NCI-H2081 (cell line): ENCODE data around the gene ZBTB16.

Source experiments
- DNase-seq, 2 experiments: peaks; one replicate each; lab custom pipeline; 2025; lab: John Stamatoyannopoulos, UW

ZBTB16 gene

DNA sequence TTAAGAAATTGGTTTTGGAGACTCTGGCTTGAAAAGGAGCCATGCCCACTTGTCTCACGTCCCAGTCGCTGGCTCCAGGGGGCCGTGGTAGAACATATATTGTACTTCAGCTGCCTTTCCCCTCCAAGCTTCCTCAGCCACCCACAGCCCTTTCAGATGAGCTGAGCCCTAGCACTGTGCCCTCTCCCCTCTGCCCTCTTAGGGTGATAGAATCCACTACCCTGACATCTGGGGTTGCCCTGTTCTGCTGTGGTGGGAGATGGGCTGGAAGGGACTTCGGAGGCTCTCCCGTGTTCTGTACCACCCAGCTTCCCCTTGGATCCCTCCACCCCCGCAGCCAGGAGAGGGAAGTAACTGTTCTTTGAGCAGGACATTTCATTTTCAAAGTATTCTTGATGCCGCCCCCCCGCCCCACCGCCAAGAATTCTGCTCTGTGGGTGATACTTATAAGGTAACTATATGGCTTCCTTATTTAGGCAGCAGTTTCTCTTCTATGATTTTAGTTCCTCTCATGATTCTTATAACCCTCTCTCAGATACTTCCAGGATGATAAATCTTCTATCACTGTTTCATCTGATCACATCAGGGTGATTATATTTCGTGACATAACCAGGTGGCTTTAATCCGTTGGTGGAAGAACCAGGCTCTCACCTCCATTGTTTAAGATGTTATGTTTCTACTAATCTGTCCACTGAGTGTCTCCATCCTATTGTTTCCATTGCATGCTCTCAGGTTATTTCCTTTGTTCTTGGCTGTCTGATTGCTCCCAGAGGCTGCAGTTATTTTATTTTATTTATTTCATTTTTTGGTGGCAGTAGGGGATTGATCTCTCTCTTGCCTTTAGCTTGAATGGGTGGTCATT is 24.1 kb downstream of the ZBTB16 start:
- no peak for DNase-seq

DNA sequence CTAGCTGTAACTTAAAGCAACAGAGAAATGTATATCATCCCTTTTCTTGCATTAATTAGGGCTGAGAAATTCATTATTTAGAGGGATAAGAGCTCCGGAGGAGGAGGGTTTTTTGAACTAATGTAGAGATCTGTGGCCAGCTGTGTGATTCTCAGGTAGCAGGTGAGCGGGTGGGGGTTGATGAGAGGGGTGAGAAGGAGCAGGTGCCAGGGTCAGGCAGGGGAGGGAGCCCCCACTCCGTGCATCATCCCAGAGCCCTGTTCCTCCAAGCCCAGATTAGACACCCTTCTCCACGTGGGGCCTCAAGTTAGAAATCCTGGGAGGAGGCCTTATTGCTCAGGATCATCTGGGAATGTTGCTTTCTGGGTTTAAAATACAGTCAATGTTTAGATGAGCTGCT is 24.9 kb downstream of the ZBTB16 start:
- DNase-seq: no peak

DNA sequence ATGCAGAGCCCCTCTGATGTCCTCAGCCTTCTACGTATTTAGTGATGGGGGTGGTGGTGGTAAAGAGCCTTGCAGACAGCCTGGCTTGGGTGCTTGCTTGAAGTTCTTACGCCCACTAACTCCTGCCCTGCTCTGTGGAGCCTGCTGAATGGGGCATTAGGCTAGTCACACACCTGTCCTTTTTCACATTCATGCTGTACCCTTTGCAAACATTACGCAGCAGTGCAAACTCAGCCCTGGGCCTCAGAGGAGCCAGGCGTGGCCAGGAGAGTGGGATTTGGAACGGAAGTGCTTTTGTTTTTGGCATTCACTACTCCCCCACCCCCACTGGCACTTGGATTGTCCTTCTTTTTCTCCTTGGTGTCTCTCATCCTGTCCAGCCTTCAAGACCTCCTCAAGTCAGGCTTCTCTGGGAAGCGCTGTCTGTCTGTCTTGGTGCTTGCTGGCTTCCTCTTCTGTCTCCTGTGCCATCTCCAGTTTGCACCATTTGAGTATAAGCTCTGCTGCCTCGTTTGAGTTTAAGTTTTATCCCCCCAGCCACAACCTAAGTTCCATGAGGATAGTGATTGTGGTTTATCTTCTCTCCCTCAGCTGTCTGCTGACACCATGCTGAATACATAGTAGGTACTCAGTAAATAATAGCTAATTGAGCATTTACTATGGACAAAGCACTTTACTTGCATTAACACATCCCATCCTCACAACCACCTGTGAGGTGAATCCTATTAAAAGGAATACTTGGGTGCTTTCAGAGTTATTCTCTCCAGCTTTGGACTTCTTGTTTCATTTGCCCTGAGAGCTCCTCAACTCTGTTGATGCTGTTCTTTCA is 26.7 kb downstream of the ZBTB16 start:
- peak; percentile 42 to 66 for DNase-seq

DNA sequence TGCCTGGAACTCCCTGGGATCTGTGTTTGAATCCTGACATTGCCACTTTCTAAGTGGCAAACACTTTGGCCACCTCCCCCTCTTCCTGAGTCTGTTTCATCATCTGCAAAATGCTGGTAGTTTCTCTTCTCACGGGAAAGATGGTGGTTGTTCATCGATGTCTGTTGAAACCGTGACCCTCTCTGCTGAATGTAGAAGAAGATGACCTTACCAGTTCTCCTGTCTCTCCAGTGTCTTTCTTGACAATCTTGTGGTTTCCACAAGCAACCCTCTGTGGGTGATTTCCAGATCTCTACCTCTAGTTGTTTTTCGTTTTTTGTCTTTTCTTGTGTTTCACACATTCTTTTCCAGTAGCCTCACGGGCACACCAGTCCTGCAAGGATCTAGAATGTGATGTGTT is 27.5 kb downstream of the ZBTB16 start:
- DNase-seq: no peak

DNA sequence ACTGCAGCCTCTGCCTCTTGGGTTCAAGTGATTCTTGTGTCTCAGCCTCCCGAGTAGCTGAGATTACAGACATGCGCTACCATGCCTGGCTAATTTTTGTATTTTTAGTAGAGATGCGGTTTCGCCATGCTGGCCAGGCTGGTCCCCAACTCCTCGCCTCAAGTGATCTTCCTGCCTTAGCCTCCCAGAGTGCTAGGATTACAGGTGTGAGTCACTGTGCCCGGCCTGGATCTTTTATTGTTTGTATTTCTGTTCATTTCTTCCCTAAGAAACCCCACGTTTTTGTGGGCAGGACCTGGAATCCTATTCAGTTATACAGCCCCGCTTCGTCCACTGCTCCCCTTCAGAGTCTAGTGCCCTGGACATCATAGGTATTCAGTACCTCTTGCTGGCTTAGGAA is 28.7 kb downstream of the ZBTB16 start:
- DNase-seq: no peak

DNA sequence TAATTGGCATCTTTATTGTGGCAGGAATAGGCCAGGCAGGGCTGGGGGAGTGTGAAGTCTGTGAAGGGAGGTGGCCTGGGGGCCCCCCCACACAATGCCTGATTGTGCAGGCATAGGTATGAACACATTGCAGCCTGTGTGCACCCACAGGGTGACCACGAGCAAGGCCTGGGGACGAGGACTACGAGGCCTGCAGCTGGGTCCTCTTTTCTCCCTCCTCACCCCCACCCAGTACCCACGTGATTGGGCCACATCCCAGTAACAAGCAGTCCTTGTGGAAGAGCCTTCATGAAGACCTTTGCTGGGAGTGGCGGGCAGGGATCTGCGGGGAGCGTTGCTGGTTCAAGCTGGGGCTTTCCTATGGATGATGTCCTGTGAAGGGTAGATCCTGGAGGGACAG is 29.3 kb downstream of the ZBTB16 start:
- no peak for DNase-seq

DNA sequence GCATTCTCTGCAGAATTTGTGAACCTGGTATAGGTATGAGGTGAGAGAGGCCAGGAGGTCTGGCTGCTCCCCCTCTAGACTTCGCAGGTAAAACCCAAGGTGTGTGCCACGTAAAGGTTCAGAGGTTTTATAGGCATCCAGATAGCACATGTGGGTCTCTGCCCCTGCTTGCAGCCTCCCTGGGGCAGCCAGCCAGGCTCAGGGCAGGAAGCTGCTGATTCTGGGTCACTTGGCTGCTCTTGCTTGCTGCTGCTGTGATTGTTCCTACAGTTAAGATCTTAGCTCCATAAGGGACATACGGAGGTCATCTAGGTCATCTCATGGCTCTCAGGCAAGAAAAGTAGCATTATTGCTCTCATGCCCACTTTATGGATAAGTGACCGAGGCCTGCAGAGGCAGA is 30.2 kb downstream of the ZBTB16 start:
- no peak for DNase-seq

DNA sequence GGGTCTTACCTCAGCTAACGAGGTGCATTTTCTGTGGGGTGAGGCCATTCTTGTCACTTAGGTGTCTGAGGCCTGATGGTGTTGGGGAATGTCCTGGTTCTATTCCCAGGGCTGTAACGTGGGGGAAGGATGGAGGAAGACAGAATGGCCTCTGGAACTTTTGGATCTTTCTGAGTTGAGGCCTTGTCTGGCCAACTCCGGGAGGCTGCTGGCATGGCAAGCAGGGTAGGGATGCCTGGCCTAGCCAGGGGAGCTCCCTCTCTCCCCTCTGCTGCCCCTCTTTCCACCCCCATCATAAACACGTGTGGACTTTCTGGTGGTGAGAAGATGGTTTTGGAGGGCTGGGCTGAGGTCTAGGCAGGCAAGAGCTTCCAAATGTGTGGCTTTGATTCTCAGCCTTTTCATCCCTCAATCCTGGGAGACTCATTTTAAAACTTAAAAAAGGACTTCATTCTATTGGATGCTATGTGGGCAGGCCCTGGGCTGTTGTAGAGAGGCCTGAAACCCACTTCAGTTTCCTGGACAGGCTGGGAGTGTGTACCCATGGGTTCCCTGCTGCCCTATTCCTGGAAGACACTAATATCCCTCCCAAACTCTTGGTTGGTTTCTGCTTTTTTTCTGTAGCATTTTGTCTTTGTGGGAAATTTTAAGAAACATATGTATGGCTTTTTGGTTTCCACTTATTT is 30.9 kb downstream of the ZBTB16 start:
- DNase-seq: no peak

DNA sequence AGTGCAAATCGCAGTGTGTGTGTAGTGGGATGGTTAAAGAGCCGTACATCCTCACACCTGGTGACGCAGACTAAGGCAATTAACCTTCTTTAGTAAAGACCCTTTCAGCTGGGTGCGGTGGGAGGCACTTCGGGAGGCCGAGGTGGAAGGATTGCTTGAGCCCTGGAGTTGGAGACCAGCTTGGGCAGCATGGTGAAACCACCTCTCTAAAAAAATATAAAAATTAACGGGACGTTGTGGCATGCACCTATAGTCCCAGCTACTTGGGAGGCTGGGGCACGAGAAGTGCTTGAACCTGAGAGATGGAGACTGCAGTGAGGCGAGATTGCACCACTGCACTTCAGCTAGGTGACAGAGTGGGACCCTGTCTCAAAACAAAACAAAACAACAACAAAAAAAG is 31.5 kb downstream of the ZBTB16 start:
- no peak for DNase-seq

DNA sequence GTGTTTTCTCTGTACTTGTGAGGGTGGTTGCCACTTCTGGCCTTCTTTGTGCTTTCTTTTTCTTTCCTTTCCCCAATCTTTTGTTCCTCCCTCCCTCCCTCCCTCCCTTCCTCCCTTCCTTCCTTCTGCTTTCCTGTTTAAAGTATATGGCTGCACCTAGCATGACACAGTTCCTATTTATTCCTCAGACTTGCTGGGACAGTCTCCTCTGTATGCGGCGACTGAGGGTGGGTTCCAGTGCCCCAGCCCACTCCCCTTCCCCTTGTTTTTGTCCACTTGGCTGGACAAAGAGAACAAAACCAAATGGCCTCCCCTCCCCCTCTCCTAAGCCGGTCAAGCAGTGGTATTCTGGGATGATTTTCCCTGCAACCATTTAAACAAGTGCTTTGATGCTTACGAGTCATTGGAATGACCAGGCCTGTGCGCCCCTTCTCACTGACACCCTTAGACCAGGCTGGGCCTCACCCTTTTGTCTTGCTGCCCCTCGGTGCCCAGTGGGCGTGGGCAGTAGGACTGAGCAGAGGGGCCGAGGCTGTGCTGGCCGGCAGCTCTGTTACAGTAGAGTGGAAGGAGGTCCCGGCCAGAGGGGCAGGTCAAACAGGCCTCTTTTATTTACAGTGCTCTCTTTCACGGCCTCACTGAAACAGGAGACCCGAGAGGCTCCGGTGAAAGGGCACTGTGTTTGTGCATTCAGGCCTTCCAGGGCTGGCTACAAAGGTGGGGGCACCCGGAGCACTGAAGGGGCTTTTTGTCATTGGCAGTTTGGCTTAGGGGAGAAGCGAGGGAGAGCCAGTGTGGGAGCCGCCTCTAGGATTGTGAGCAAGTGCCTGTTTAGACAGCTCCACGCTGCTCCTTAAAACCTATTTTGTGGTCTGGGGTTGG is 32.2 kb downstream of the ZBTB16 start:
- no peak for DNase-seq

DNA sequence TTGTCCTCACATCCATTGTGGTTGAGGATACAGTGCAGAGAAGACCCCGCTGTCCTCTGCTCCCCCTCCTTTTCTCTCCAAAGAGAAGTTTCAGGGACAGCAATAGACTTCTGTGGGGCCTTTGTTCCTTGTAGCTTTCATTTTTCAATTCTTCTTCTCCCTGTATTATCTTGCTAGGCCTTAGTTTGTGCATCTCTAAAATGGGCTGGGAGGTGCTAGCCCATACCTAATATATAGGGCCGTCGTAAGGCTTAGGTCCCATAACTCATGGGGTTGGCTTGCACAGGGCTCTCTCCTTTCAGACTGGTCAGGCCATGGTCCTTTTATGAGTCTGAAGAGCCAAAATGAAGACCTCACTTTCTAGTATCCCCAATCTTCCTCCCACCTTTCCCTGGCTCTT is 33.0 kb downstream of the ZBTB16 start:
- no peak for DNase-seq

DNA sequence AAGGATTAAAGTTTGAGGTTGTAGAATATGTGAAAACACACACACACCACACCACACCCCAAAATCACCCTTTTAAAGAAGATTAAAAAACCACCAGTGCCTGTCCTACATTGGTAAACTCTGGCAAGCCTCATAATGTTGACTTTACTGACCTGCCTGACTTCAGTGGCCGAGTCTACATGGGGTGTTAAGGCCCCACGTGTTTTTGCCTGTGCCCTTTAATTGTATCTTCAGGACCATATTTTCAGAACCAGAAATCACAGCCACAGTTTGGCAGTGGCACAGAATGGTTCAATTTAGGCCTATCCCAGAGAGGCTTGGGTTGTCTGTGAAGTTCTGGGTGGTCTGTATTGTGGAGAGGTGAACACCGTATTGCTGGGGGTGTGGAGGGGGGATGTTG is 33.4 kb downstream of the ZBTB16 start:
- DNase-seq: no peak

DNA sequence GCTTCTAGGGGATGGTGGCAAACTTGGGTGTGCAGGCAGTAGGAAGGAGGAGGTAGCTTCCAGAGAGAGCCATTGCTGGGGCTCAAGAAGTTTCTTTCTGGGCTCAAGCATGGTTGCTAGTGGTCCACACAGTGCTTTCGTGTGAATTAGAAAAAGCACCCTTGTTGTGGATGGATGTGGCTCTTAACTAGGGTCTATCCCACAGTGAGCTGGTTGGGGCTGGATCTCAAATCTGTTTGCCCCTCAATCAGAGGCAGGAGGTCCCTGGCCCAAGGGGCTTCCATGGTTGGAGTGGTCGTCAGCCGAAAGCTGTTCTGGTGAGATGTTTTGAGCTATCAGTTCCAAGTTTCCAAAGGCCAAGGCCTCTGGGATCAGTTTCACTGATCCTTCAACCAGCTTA is 35.0 kb downstream of the ZBTB16 start:
- DNase-seq: no peak

DNA sequence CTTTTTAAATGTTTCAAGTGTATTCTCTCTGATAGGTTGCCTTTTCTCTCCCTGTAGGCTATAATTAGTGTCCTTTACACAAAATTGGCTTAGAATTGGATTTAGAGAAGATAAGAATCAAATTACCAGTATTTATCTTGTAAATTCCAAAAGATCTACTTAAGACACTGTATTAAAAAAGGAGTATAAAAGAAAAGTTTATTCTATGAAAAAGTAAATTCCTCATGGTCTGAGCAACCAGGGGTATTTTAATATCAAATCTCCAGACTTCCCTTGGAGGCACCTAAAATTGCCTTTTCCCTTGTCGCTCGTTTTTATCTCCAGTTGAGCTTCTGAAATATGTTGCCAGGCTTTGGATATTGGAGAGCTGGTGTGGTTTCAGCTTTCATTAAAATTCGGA is 36.4 kb downstream of the ZBTB16 start:
- DNase-seq: no peak

DNA sequence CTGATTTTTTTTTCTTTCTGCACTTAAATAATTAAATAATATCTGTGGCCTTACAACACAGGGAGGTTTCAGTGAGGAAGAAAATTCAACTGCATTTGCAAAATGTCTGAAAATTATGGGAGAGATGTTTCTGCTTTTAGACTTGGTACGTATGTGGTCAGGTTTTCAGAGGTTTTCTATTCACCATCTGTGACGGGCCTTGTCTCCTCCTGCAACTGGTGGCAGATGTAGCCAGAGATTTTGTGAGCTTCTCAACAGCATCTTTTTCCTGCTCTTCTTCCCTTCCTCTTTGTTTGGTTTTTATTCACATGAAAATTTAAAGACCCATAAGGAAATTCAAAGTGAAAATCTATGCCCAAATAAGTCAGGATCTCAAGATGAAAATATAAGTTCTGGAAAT is 38.3 kb downstream of the ZBTB16 start:
- no peak for DNase-seq

DNA sequence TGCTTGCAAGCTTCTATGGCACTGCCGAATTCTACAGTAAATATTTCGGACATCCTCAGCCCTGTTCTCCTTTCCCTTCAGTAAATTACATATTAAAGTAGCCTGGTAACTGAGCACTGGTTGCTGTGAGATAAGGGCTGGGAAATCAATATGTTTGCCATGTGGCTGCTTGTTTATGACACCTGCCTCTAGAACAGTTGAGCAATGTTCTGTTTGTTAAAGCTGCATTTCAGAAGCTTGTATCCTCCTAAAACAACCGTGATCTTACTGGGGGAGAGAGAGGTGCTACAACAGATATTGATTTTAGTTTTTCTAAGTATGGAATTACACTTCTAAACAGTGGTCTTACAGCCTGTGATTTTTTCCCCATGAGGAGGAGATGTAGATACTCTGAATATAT is 39.4 kb downstream of the ZBTB16 start:
- no peak for DNase-seq

DNA sequence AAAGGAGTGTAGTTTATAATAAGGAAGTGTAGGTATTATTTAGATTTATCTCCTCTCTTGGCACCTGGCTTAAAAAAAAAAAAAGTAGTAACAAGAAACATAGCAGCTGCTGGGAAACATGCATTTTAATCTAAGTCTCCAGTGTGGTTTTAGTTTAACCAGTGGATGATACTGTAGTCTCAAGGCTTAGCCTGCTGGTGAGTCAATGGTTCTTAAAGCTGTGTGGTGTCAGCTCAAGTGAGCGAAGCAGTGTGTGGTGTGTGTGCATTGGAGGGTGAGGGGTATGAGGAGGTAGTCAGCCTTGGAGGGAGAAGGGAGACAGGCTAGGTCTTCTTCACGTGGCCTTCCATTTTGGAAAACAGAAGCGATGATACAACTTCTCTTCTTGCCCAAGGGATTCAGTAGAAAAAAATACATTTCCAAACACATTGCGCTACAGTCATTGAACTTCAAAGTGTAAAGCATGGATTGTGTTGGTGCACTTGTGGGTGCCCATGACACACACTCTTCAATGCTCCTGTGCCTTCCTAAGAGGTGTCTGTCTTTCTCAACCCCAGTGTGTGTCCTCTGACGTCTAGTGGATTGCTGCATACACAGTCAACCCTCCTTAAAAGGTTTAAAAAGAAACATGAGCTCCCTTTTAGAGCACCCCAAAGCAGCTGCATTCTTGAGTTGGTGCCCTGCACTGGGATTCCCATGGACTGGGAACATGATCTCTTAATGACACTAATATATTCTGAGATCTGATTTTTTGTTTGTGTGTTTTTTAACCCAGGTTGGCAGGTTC is 40.1 kb downstream of the ZBTB16 start:
- no peak for DNase-seq

DNA sequence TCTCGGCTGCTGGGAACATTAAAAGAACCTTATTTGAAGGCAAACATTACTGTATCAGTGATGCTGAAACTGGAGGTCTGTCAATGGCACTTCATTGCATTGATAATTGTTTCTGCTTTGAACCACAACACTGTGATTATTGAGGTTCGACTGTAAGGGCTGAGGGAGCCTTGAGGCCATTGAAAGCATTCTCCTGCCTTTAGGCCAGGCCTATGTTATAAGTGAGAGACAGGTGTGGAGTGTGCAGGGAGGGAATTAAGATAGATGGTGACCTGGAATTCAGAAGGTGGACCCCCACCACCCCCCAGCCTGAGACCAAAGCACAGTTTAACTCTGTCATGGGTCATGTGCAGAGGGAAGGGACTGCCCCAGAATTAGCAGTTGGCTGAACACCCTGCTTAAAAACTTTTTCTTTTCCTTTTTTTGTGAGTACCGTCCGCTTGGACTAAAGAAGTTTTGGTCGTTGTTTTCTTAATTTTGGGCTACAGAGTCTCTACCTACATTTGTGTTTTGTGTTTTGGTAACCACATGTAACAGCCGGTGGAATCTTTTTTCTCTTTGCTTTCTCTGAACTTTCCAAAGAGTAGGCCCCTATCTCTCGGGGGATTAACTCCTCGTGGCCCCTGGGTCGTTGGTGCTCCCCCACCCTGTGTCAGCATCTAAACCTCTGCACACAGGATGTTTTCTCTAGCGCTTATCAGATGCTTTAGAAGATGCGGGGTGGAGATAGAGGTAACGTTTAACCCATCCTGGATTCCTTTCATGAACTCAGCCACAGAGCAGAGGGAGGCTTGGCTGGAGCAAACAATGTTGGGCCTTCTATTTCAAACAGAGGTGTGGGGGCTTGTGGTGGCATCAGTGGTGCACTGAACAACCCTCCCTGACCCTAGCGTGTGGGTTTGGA is 43.7 kb downstream of the ZBTB16 start:
- no peak for DNase-seq

DNA sequence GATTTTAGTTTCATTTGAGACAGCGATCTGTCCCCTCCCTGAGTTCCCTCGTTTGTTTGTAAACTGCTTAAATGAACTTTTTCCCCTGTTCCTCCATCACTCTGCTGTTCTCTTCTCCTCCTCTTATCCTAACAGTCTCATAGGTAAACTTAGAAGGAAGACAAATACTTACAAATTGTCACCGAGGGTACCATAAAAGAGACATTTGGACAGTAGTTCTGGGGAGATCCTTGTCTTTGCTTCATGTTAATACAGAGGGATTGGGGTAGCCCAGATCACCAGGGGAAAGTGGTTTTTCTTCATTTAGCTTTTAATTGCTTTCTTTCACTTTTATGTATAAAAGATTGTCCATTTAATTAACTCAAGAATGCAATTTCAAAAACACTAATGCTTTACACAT is 46.1 kb downstream of the ZBTB16 start:
- DNase-seq: no peak

DNA sequence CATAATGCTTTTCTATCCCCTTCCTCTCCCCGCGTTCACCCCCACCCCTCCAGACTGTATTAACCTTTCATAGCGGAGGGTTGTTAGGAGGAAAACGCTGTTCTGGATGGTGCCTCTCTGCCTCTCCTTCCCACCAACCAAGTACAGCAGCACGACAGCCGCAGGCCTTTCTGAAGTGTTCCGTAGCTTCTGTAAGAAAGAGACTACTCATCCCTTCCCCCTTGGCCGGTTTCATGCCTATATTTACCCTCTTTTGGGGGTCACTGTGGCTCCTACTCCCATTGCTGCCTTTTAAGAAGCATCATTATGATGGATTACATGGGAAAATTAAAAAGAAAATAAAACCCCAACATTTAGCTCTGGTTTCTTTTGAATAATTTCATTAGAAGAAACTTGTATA is 46.5 kb downstream of the ZBTB16 start:
- DNase-seq: no peak
